Mesenchymal stem cell (in vitro differentiated cells and primary cell): ENCODE results near the gene SMARCA1.

Experiments
- DNase-seq: peaks from one replicate; pipeline ENCODE4 v3.0.0-alpha.2; 2013
- H2AFZ ChIP-seq: one replicate; pipeline ENCODE4 v1.6.1; 2013; ENCODE audit warnings: low read depth, mild to moderate bottlenecking, control low read depth, inconsistent platforms, low read length, moderate library complexity
- H2AK5ac ChIP-seq: 2 replicates; pipeline ENCODE4 v1.6.1; 2013; ENCODE audit warnings: low read length, moderate library complexity, mild to moderate bottlenecking, inconsistent platforms; ENCODE audit not compliant: severe bottlenecking
- H2BK120ac ChIP-seq: one replicate; pipeline ENCODE4 v1.6.1; 2013; ENCODE audit warnings: low read depth, mild to moderate bottlenecking, inconsistent platforms, low read length, moderate library complexity
- H2BK12ac ChIP-seq, 2 experiments: one replicate each; pipeline ENCODE4 v1.6.1; 2013; ENCODE audit warnings: inconsistent platforms in 2 of 2, low read length in 2 of 2, mild to moderate bottlenecking in 2 of 2, moderate library complexity in 2 of 2, control low read depth in 1 of 2
- H2BK15ac ChIP-seq: one replicate; pipeline ENCODE4 v1.6.1; 2013; ENCODE audit warnings: mild to moderate bottlenecking, low read depth, inconsistent platforms; ENCODE audit not compliant: poor library complexity, severe bottlenecking
- H2BK5ac ChIP-seq: 2 replicates; pipeline ENCODE4 v1.6.1; 2013; ENCODE audit warnings: low read depth, mild to moderate bottlenecking, low read length, control low read depth, inconsistent platforms; ENCODE audit not compliant: poor library complexity, severe bottlenecking
- H3K14ac ChIP-seq, 2 experiments: one replicate each; pipeline ENCODE4 v1.6.1; 2013; ENCODE audit warnings: inconsistent platforms in 2 of 2, low read length in 2 of 2, control low read depth in 1 of 2, mild to moderate bottlenecking in 1 of 2, moderate library complexity in 1 of 2
- H3K18ac ChIP-seq, 2 experiments: one replicate each; pipeline ENCODE4 v1.6.1; 2013; ENCODE audit warnings: inconsistent platforms in 2 of 2, low read length in 2 of 2, control low read depth in 1 of 2, low read depth in 1 of 2, mild to moderate bottlenecking in 1 of 2
- H3K23ac ChIP-seq, 2 experiments: one replicate each; pipeline ENCODE4 v1.6.1; 2013; ENCODE audit warnings: inconsistent platforms in 2 of 2, low read length in 2 of 2, mild to moderate bottlenecking in 2 of 2, moderate library complexity in 2 of 2, control low read depth in 1 of 2
- H3K27ac ChIP-seq: 2 replicates; pipeline ENCODE4 v1.5.1; 2013; ENCODE audit warnings: mild to moderate bottlenecking, moderate library complexity, low read length, control low read depth, inconsistent platforms; ENCODE audit not compliant: poor library complexity, severe bottlenecking
- H3K27me3 ChIP-seq, 2 experiments: 2 replicates each; pipeline versions ENCODE4 v1.6.1 to v1.7.0; 2013; ENCODE audit warnings: low read length in 2 of 2, mild to moderate bottlenecking in 2 of 2, moderate library complexity in 2 of 2, control low read depth in 1 of 2, inconsistent platforms in 1 of 2; ENCODE audit not compliant: control insufficient read depth in 1 of 2, insufficient read depth in 1 of 2
- H3K36me3 ChIP-seq, 2 experiments: 2 replicates each; pipeline versions ENCODE4 v1.6.1 to v1.7.0; 2013; ENCODE audit warnings: low read length in 2 of 2, control low read depth in 1 of 2, inconsistent platforms in 1 of 2, low read depth in 1 of 2, mild to moderate bottlenecking in 1 of 2; ENCODE audit not compliant: insufficient read depth in 2 of 2, control insufficient read depth in 1 of 2
- H3K4ac ChIP-seq, 2 experiments: one replicate each; pipeline ENCODE4 v1.6.1; 2013; ENCODE audit warnings: inconsistent platforms in 2 of 2, low read length in 2 of 2, mild to moderate bottlenecking in 2 of 2, moderate library complexity in 2 of 2, control low read depth in 1 of 2, low read depth in 1 of 2
- H3K4me1 ChIP-seq: 2 replicates; pipeline ENCODE4 v1.6.1; 2013; ENCODE audit warnings: low read depth, low read length, control low read depth; ENCODE audit not compliant: control insufficient read depth, insufficient read depth
- H3K4me2 ChIP-seq: 2 replicates; pipeline ENCODE4 v1.6.1; 2013; ENCODE audit warnings: low read length, mild to moderate bottlenecking, inconsistent platforms; ENCODE audit not compliant: poor library complexity, severe bottlenecking
- H3K4me3 ChIP-seq, 2 experiments: 2 replicates each; pipeline versions ENCODE4 v1.5.1 to v1.7.0; 2013; ENCODE audit warnings: low read length in 2 of 2, mild to moderate bottlenecking in 2 of 2, control low read depth in 1 of 2, low read depth in 1 of 2; ENCODE audit not compliant: insufficient read depth in 1 of 2
- H3K79me1 ChIP-seq: replicated peaks from 2 replicates; pipeline ENCODE4 v1.6.1; 2013; ENCODE audit warnings: mild to moderate bottlenecking, control low read depth, low read length, inconsistent platforms; ENCODE audit not compliant: poor library complexity, severe bottlenecking
- H3K9ac ChIP-seq: 2 replicates; pipeline ENCODE4 v1.7.0; 2013; ENCODE audit warnings: mild to moderate bottlenecking, low read length, moderate library complexity
- H3K9me3 ChIP-seq: 2 replicates; pipeline ENCODE4 v1.7.0; 2013; ENCODE audit warnings: mild to moderate bottlenecking, low read length; ENCODE audit not compliant: control insufficient read depth
- H4K8ac ChIP-seq: one replicate; pipeline ENCODE4 v1.6.1; 2013; ENCODE audit warnings: inconsistent platforms, mild to moderate bottlenecking, low read length, moderate library complexity
- H4K91ac ChIP-seq: one replicate; pipeline ENCODE4 v1.6.1; 2013; ENCODE audit warnings: mild to moderate bottlenecking, low read length, inconsistent platforms
- WGBS: methylation state at CpG from one replicate; pipeline ENCODE4 v1.1.7; 2013; ENCODE audit warnings: mixed read lengths; 5-methylcytosine and 5-hydroxymethylcytosine counted together

The SMARCA1 gene

GRCh38 chrX:129549124-129549523 lies 25.8 kb upstream of the SMARCA1 start:
- H3K4me3 ChIP-seq = no peak overlapping the region
- no peak overlapping the region for H2BK120ac ChIP-seq
- no peak overlapping the region for H2BK5ac ChIP-seq
- peaks cover 17% of the 10 kb centered on the region for H3K79me1 ChIP-seq
- no peak overlapping the region for H3K18ac ChIP-seq
- H3K27me3 ChIP-seq = peaks cover 0 to 9% of the 10 kb centered on the region in 2 experiments
- H4K91ac ChIP-seq = no peak overlapping the region
- no peak overlapping the region for H3K4me2 ChIP-seq
- no peak overlapping the region for H3K9ac ChIP-seq
- H3K14ac ChIP-seq = no peak overlapping the region
- no peak overlapping the region for H2BK15ac ChIP-seq
- peaks cover 0 to 34% of the 10 kb centered on the region in 2 experiments for H3K36me3 ChIP-seq
- 90% methylated on average over 1 of the region's 1 CpG for WGBS
- no peak for DNase-seq
- H3K9me3 ChIP-seq = no peaks in the 10 kb centered on the region
- no peak overlapping the region for H2AK5ac ChIP-seq
- H3K4ac ChIP-seq = no peak overlapping the region
- no peak overlapping the region for H2BK12ac ChIP-seq
- H2AFZ ChIP-seq = no peak overlapping the region
- H3K23ac ChIP-seq = no peak overlapping the region
- H3K4me1 ChIP-seq = no peaks in the 10 kb centered on the region
- H4K8ac ChIP-seq = no peak overlapping the region
- no peak overlapping the region for H3K27ac ChIP-seq

GRCh38 chrX:129545408-129545807 lies 22.1 kb upstream of the SMARCA1 start:
- H4K8ac ChIP-seq = no peak overlapping the region
- H3K9ac ChIP-seq = no peak overlapping the region
- no peak overlapping the region for H3K4me3 ChIP-seq
- H2BK5ac ChIP-seq = no peak overlapping the region
- no peak overlapping the region for H2BK12ac ChIP-seq
- no peak for DNase-seq
- peaks cover 15% of the 10 kb centered on the region for H3K79me1 ChIP-seq
- no peak overlapping the region for H3K4me2 ChIP-seq
- no peak overlapping the region for H2BK120ac ChIP-seq
- no peak overlapping the region for H2BK15ac ChIP-seq
- H3K27me3 ChIP-seq = peaks cover 0 to 4% of the 10 kb centered on the region in 2 experiments
- H3K23ac ChIP-seq = no peak overlapping the region
- H2AFZ ChIP-seq = no peak overlapping the region
- H3K4me1 ChIP-seq = no peaks in the 10 kb centered on the region
- no peaks in the 10 kb centered on the region for H3K9me3 ChIP-seq
- no peak overlapping the region for H3K14ac ChIP-seq
- H4K91ac ChIP-seq = no peak overlapping the region
- no peak overlapping the region for H2AK5ac ChIP-seq
- no peak overlapping the region for H3K27ac ChIP-seq
- peaks cover 0 to 33% of the 10 kb centered on the region in 2 experiments for H3K36me3 ChIP-seq
- no peak overlapping the region for H3K18ac ChIP-seq
- 90% methylated on average over 1 of the region's 1 CpG for WGBS
- no peak overlapping the region for H3K4ac ChIP-seq

DNA sequence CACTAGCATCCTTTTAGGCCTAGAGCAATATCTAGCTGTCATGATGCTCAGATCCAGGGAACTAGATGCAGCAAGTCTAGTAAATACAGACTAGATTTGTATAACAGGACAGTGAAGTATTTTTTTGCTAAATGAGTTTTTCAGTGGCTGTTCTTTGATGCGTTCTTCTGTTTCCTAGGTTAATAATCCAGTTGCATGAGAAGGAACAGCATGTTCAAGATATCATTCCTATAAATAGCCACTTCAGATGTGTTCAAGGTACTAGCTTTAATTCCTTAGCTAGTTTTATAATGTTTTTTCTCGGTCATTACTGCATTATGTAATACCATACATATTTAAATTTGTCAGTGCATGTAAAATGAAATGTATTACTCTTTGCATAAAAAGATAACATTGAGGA lies 21.5 kb upstream of the SMARCA1 start:
- Histone ChIP-seq H3K23ac (no peak overlapping the region), H2BK15ac (no peak overlapping the region), H2AFZ (no peak overlapping the region), H3K4ac (no peak overlapping the region), H3K4me3 (no peak overlapping the region), H2BK5ac (no peak overlapping the region), H2BK120ac (no peak overlapping the region), H3K79me1 (peaks cover 15% of the 10 kb centered on the region), H4K91ac (no peak overlapping the region), H3K36me3 (peaks cover 0 to 29% of the 10 kb centered on the region in 2 experiments), H4K8ac (no peak overlapping the region), H2AK5ac (no peak overlapping the region), H3K9ac (no peak overlapping the region), H3K14ac (no peak overlapping the region), H2BK12ac (no peak overlapping the region), H3K18ac (no peak overlapping the region), H3K9me3 (no peaks in the 10 kb centered on the region), H3K27ac (no peak overlapping the region), H3K27me3 (peaks cover 0 to 4% of the 10 kb centered on the region in 2 experiments), H3K4me2 (no peak overlapping the region), H3K4me1 (no peaks in the 10 kb centered on the region)
- WGBS = no CpG with 5 or more reads among the region's 2 CpGs
- no peak for DNase-seq

DNA sequence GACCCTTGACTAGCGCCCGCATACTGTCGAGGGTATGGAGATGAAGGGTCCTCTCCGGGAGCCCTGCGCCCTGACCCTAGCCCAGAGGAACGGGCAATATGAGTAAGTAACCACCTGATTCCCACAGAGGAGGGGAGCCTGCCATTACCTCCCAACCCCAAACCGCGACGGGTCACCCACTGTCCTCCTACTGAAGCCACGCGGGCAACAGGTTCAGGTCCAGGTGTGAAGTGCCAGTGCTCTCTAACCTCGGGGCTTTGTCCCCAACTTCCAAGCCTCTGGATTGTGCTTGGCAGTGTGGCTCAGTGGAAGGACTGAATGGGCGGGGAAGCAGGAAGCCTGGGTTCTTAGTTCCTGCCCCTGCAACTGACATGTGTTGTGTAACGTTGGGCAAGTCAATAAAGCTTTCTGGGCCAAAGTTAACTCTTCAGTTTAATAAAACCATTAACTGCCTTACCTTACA lies 17.5 kb upstream of the SMARCA1 start:
- DNase-seq = no peak
- H3K9ac ChIP-seq = peak overlapping the region; percentile 80
- H2BK120ac ChIP-seq = no peak overlapping the region
- H2AK5ac ChIP-seq = no peak overlapping the region
- H3K14ac ChIP-seq = no peak overlapping the region
- no peaks in the 10 kb centered on the region for H3K9me3 ChIP-seq
- peaks cover 9% of the 10 kb centered on the region for H3K79me1 ChIP-seq
- no peak overlapping the region for H3K27ac ChIP-seq
- no peak overlapping the region for H2BK5ac ChIP-seq
- H3K27me3 ChIP-seq = no peaks in the 10 kb centered on the region
- no peak overlapping the region for H3K23ac ChIP-seq
- peaks cover 0 to 9% of the 10 kb centered on the region in 2 experiments for H3K36me3 ChIP-seq
- no peak overlapping the region for H2BK12ac ChIP-seq
- peak overlapping the region; percentile 81 to 84 for H3K4me3 ChIP-seq
- H2AFZ ChIP-seq = no peak overlapping the region
- H2BK15ac ChIP-seq = no peak overlapping the region
- no peak overlapping the region for H3K18ac ChIP-seq
- no CpG with 5 or more reads among the region's 14 CpGs for WGBS
- no peak overlapping the region for H3K4ac ChIP-seq
- H3K4me2 ChIP-seq = peak overlapping the region; percentile 73
- H4K91ac ChIP-seq = peak overlapping the region; percentile 27
- H4K8ac ChIP-seq = no peak overlapping the region
- H3K4me1 ChIP-seq = no peaks in the 10 kb centered on the region
